SK-N-SH (cell line): ENCODE data around the gene RPIA. TPM values are rescaled to one million over a fixed set of nuclear protein-coding genes. Genes with fewer than 3 reads are reported as not detected.

Source experiments
- CTCF ChIA-PET: fragments of 300-600, 350-600 bp; formaldehyde crosslinking; extraction: SDS; loops from one replicate; lab custom pipeline; 2021; lab: Yijun Ruan, JAX
- POLR2A ChIA-PET: fragments of 350-600 bp; sonication (Branson Sonifier 250); formaldehyde crosslinking; extraction: SDS; loops from one replicate; lab custom pipeline; 2020; ENCODE audit warnings: antibody characterized with exemption, inconsistent platforms; lab: Yijun Ruan, JAX
- DNase-seq: peaks from one replicate; pipeline ENCODE4 v3.0.0; 2012
- H2AFZ ChIP-seq: fragments of 200-600 bp; sonication (generic); 2 replicates; pipeline ENCODE4 v1.8.1; 2016; ENCODE audit warnings: antibody characterized with exemption, mild to moderate bottlenecking, low read depth
- H3F3A ChIP-seq: fragments of 200-600 bp; sonication (generic); replicated peaks from 2 replicates; pipeline ENCODE3; 2016; ENCODE audit warnings: antibody characterized with exemption, mild to moderate bottlenecking; ENCODE audit not compliant: insufficient read depth
- H3K27ac ChIP-seq, 2 experiments: fragments of 200-500 bp in 1 of 2; fragments of 200-600 bp in 1 of 2; sonication (Bioruptor generic) in 1 of 2; sonication (generic), shearing (Covaris generic) in 1 of 2; 2 replicates each; pipeline versions ENCODE4 v1.5.1 to v1.6.1; 2014 to 2016; ENCODE audit warnings: low read depth in 2 of 2, inconsistent platforms in 1 of 2, low read length in 1 of 2, mild to moderate bottlenecking in 1 of 2, mixed read lengths in 1 of 2
- H3K27me3 ChIP-seq: fragments of 200-600 bp; sonication (generic), shearing (Covaris generic); 2 replicates; pipeline ENCODE4 v1.6.1; 2016; ENCODE audit warnings: mixed run types; ENCODE audit not compliant: insufficient read depth
- H3K36me3 ChIP-seq, 2 experiments: fragments of 200-500 bp in 1 of 2; fragments of 200-600 bp in 1 of 2; sonication (Bioruptor generic) in 1 of 2; sonication (generic) in 1 of 2; replicated peaks in 1 of 2; 2 replicates each; pipeline versions ENCODE3 to v1.5.1; 2014 to 2016; ENCODE audit warnings: low read length in 1 of 2, mild to moderate bottlenecking in 1 of 2; ENCODE audit not compliant: insufficient read depth in 2 of 2, control insufficient read depth in 1 of 2
- H3K4me1 ChIP-seq, 2 experiments: fragments of 200-500 bp in 1 of 2; fragments of 200-600 bp in 1 of 2; sonication (Bioruptor generic) in 1 of 2; sonication (generic), shearing (Covaris generic) in 1 of 2; 2 replicates each; pipeline versions ENCODE4 v1.5.1 to v1.6.1; 2014 to 2016; ENCODE audit warnings: low read depth in 1 of 2, low read length in 1 of 2, mixed run types in 1 of 2; ENCODE audit not compliant: insufficient read depth in 2 of 2, control insufficient read depth in 1 of 2
- H3K4me2 ChIP-seq: fragments of 200-600 bp; sonication (generic), shearing (Covaris generic); 2 replicates; pipeline ENCODE4 v1.6.1; 2017; ENCODE audit warnings: mixed run types
- H3K4me3 ChIP-seq, 2 experiments: fragments of 200-500 bp in 1 of 2; fragments of 200-600 bp in 1 of 2; sonication (Bioruptor generic) in 1 of 2; sonication (generic), shearing (Covaris generic) in 1 of 2; 2 replicates each; pipeline versions ENCODE4 v1.5.1 to v1.8.1; 2014 to 2016; ENCODE audit warnings: low read depth in 2 of 2, inconsistent platforms in 1 of 2, low read length in 1 of 2, mild to moderate bottlenecking in 1 of 2, mixed read lengths in 1 of 2, moderate library complexity in 1 of 2
- H3K79me2 ChIP-seq: fragments of 200-600 bp; sonication (generic); 2 replicates; pipeline ENCODE4 v1.8.1; 2017; ENCODE audit warnings: mild to moderate bottlenecking; ENCODE audit not compliant: insufficient read depth
- H3K9ac ChIP-seq: fragments of 200-600 bp; sonication (generic); 2 replicates; pipeline ENCODE4 v1.6.1; 2017; ENCODE audit warnings: mixed run types
- H3K9me2 ChIP-seq: fragments of 200-600 bp; sonication (generic); 2 replicates; pipeline ENCODE4 v1.6.1; 2017; ENCODE audit warnings: mixed run types
- H3K9me3 ChIP-seq: fragments of 200-600 bp; sonication (generic); 2 replicates; pipeline ENCODE4 v1.6.1; 2017; ENCODE audit warnings: mixed run types, mild to moderate bottlenecking, moderate library complexity
- H4K20me1 ChIP-seq: fragments of 200-600 bp; sonication (generic); 2 replicates; pipeline ENCODE4 v1.6.1; 2017; ENCODE audit warnings: mild to moderate bottlenecking, mixed run types; ENCODE audit not compliant: insufficient read depth
- EP300 ChIP-seq, 2 experiments: IDR thresholded peaks; 2 replicates each; pipeline versions ENCODE4 v1.4.0 to v1.6.1; 2012; ENCODE audit warnings: borderline replicate concordance in 1 of 2, low read depth in 1 of 2, low read length in 1 of 2
- FOSL2 ChIP-seq: IDR thresholded peaks from 2 replicates; pipeline ENCODE4 v1.4.0; 2012; ENCODE audit warnings: low read depth, mild to moderate bottlenecking, moderate library complexity, borderline replicate concordance
- REST ChIP-seq: IDR thresholded peaks from 2 replicates; pipeline ENCODE4 v1.6.1; 2012; ENCODE audit warnings: mild to moderate bottlenecking, low read depth, low read length, moderate library complexity
- RXRA ChIP-seq: IDR thresholded peaks from 2 replicates; pipeline ENCODE4 v1.4.0; 2012; ENCODE audit warnings: low read depth, mild to moderate bottlenecking, borderline replicate concordance
- TAF1 ChIP-seq: IDR thresholded peaks from 2 replicates; pipeline ENCODE4 v1.6.1; 2012; ENCODE audit warnings: low read depth, mild to moderate bottlenecking, low read length, moderate library complexity, borderline replicate concordance
- WGBS: methylation state at CpG from one replicate; pipeline ENCODE4 v1.1.6; 2017; ENCODE audit warnings: low lambda C conversion rate; 5-methylcytosine and 5-hydroxymethylcytosine counted together
- polyA plus RNA-seq, 3 experiments: library from polyadenylated mRNA; depleted of rRNA; stranded (reverse); fragments of >200 nt; gene quantifications; 2 replicates each; pipeline ENCODE4 v1.2.3, GENCODE V29; 2012

Gene RPIA
- polyA plus RNA-seq, 1 of the 3 experiments (the other 2 are of a cell fraction), result 17.4 TPM

- no peaks in the 10 kb centered on the region for H3K27me3 ChIP-seq
- H2AFZ ChIP-seq, result no peak overlapping the region
- H4K20me1 ChIP-seq, result no peaks in the 10 kb centered on the region
- no peak overlapping the region for H3K9ac ChIP-seq
- no peaks in the 10 kb centered on the region for H3K9me2 ChIP-seq
- POLR2A ChIA-PET, result no interaction called here
- no peak for TF ChIP-seq RXRA
- TF ChIP-seq FOSL2, result no peak
- TF ChIP-seq EP300 (IDR thresholded peaks at IDR 0.05; ENCODE audit: borderline replicate concordance in 1 of 2, low read depth in 1 of 2, low read length in 1 of 2), result no peak
- TF ChIP-seq REST, result no peak
- TF ChIP-seq, all 33 proteins: peak for 0
- 93% methylated on average over 2 of the region's 2 CpGs for whole genome bisulfite sequencing
- no peaks in the 10 kb centered on the region for H3F3A ChIP-seq
- no peaks in the 10 kb centered on the region for H3K79me2 ChIP-seq
- H3K9me3 ChIP-seq, result no peaks in the 10 kb centered on the region
- H3K36me3 ChIP-seq, result peaks cover 4 to 16% of the 10 kb centered on the region in 2 experiments
- DNase-seq, result no peak
- no peak overlapping the region for H3K4me3 ChIP-seq
- no peaks in the 10 kb centered on the region; a peak in 2 of 4 replicates for H3K4me1 ChIP-seq
- no peak overlapping the region for H3K27ac ChIP-seq
- CTCF ChIA-PET, result no interaction called here
- H3K4me2 ChIP-seq, result no peak overlapping the region
Measured at GRCh38 chr2:88707003-88707402, 15.5 kb downstream of the RPIA start.

- Histone ChIP-seq H3K9me2 (no peaks in the 10 kb centered on the region), H3F3A (no peaks in the 10 kb centered on the region), H3K79me2 (no peaks in the 10 kb centered on the region), H3K9ac (no peak overlapping the region), H3K4me2 (no peak overlapping the region), H4K20me1 (no peaks in the 10 kb centered on the region), H3K9me3 (no peaks in the 10 kb centered on the region), H2AFZ (no peak overlapping the region), H3K4me1 (no peaks in the 10 kb centered on the region; a peak in 2 of 4 replicates), H3K27ac (no peak overlapping the region; a peak in 1 of 4 replicates), H3K36me3 (peaks cover 0 to 8% of the 10 kb centered on the region in 2 experiments), H3K4me3 (no peak overlapping the region), H3K27me3 (no peaks in the 10 kb centered on the region)
- ChIA-PET POLR2A (no interaction called here), CTCF (interaction anchor here (1.0 kb wide), 1 partner anchor 38 kb away, joined by 3 read pairs; no protein-coding TSS in a partner anchor)
- no peak for TF ChIP-seq TAF1
- TF ChIP-seq REST, result no peak
- no peak for DNase-seq
- WGBS, result 85% methylated on average over 4 of the region's 4 CpGs
Measured at GRCh38 chr2:88709181-88709631, 17.7 kb downstream of the RPIA start.
